Neural cell (in vitro differentiated cells): ENCODE results near the gene ANKRD60.

Source experiments
- EP300 ChIP-seq: fragments of 450-650 bp; conservative IDR thresholded peaks from 2 replicates; pipeline ENCODE4 v1.6.1; 2014; ENCODE audit warnings: antibody characterized with exemption, mild to moderate bottlenecking, moderate library complexity; ENCODE audit not compliant: poor library complexity, severe bottlenecking
- RAD21 ChIP-seq: fragments of 450-650 bp; conservative IDR thresholded peaks from 2 replicates; pipeline ENCODE4 v1.6.1; 2014; ENCODE audit warnings: antibody characterized with exemption, mild to moderate bottlenecking, moderate library complexity

GRCh38 chr20:58174708-58175280, 53.7 kb downstream of the ANKRD60 start:
- TF ChIP-seq RAD21 = no peak
- no peak for TF ChIP-seq EP300
